Stimulated activated CD4-positive, alpha-beta T cell treated with anti-CD3 and anti-CD28 coated beads, Interleukin-15, amount 100 ng/mL, for 24 hours (primary cell): ENCODE results near the gene ZBTB4.
A peak's percentile ranks its signal among the peaks of the same experiment; 100 is the strongest.

Experiments
- DNase-seq: peaks from one replicate; pipeline ENCODE4 v3.0.0-alpha.2; 2020

ZBTB4 gene

GRCh38 chr17:7439462-7440112 lies 39.8 kb downstream of the ZBTB4 start, which contains the start of gene FGF11:
Gene FGF11, plus strand, starts transcription at chr17:7439512. Its CDS starts 109 bp downstream, at chr17:7439621.
- DNase-seq, result peak; percentile 25

- DNase-seq, result no peak
These were observed 40.6 kb downstream of the ZBTB4 start for GRCh38 chr17:7438656-7439460.

GRCh38 chr17:7437950-7438614 lies 41.3 kb downstream of the ZBTB4 start:
- peak; percentile 83 for DNase-seq

GRCh38 chr17:7437369-7437863 lies 42.0 kb downstream of the ZBTB4 start:
- no peak for DNase-seq

GRCh38 chr17:7436556-7437368 lies 42.7 kb downstream of the ZBTB4 start:
- peak; percentile 87 for DNase-seq

- peak; percentile 71 for DNase-seq
These were observed 43.5 kb downstream of the ZBTB4 start for GRCh38 chr17:7435676-7436555.

- DNase-seq, result no peak
These were observed 47.1 kb downstream of the ZBTB4 start for GRCh38 chr17:7432296-7432695.

- DNase-seq, result no peak
These were observed 48.2 kb downstream of the ZBTB4 start for GRCh38 chr17:7431231-7431630.

- DNase-seq, result no peak
These were observed 49.7 kb downstream of the ZBTB4 start for GRCh38 chr17:7429722-7430121.

GRCh38 chr17:7428557-7428956 lies 50.9 kb downstream of the ZBTB4 start, which contains the start of gene SPEM3:
Gene SPEM3, plus strand, starts transcription at chr17:7428857. Its CDS starts 46 bp downstream, at chr17:7428903.
- no peak for DNase-seq

GRCh38 chr17:7427549-7427948 lies 51.9 kb downstream of the ZBTB4 start:
- no peak for DNase-seq

GRCh38 chr17:7426896-7427489 lies 52.4 kb downstream of the ZBTB4 start:
- DNase-seq, result no peak

GRCh38 chr17:7426203-7426863 lies 53.1 kb downstream of the ZBTB4 start:
- no peak for DNase-seq

- DNase-seq, result no peak
These were observed 53.7 kb downstream of the ZBTB4 start for GRCh38 chr17:7425756-7426155.

GRCh38 chr17:7425316-7425715 lies 54.1 kb downstream of the ZBTB4 start, which contains the start of gene SPEM2:
Gene SPEM2, plus strand, starts transcription at chr17:7425616. Its CDS starts 73 bp downstream, at chr17:7425689.
- no peak for DNase-seq

- no peak for DNase-seq
These were observed 55.8 kb downstream of the ZBTB4 start for GRCh38 chr17:7423679-7424078.

GRCh38 chr17:7421186-7421585 lies 58.2 kb downstream of the ZBTB4 start:
- no peak for DNase-seq

GRCh38 chr17:7419819-7420610 lies 59.4 kb downstream of the ZBTB4 start, which contains the start of gene SPEM1:
Gene SPEM1, plus strand, starts transcription at chr17:7420324. Its CDS starts 61 bp downstream, at chr17:7420385.
- DNase-seq, result no peak

GRCh38 chr17:7418472-7419152 lies 60.8 kb downstream of the ZBTB4 start:
- DNase-seq, result no peak
